AG10803 (cell line): Measurements from ENCODE around the gene HAGH.

Experiments
- DNase-seq: peaks from one replicate; pipeline ENCODE4 v3.0.0; 2010; ENCODE audit warnings: low read depth
- H3K4me3 ChIP-seq: 2 replicates; pipeline ENCODE4 v1.5.1; 2011; ENCODE audit warnings: mild to moderate bottlenecking, low read length, control low read depth
- CTCF ChIP-seq: conservative IDR thresholded peaks from 2 replicates; pipeline ENCODE4 v1.5.1; 2011; ENCODE audit warnings: mild to moderate bottlenecking, low read length, control low read depth, inconsistent platforms

HAGH gene

DNA sequence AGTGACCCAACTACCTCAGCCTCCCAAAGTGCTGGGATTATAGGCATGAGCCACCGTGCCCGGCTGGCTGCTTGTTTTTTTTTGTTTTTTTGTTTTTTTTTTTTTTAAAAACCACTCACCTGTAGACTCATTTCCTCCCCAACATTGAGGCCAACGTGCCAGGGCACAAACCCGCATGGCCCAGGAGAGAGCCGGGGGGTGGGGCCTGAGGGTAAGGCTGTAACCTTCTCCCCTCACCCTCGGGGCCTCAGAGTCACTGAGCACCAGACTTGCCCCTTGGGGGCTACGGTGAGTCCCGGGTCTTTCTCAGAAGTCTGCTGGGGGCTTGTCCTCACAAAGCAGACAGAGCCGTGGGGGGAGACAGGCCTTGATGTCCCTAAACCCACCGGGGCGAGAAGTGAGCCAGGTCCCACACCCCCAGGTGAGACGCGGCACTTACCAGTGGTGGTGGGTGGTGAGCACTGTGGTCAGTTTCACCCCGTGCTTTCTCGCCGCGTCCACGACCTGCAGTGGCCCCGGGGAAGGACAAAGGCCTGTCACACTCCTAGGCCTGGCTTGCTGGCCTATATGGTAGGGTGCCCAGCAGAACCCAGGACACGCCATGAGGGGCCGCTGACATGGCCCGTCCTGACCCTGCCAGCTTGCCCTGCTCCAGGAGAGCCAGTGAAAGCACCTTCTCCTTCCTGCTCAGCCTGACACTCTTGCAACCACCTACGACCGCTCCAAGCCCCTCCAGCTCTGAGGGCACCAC, 4.6 kb downstream of the HAGH start:
- H3K4me3 ChIP-seq, result no peak overlapping the region
- no peak for TF ChIP-seq CTCF
- DNase-seq, result no peak

DNA sequence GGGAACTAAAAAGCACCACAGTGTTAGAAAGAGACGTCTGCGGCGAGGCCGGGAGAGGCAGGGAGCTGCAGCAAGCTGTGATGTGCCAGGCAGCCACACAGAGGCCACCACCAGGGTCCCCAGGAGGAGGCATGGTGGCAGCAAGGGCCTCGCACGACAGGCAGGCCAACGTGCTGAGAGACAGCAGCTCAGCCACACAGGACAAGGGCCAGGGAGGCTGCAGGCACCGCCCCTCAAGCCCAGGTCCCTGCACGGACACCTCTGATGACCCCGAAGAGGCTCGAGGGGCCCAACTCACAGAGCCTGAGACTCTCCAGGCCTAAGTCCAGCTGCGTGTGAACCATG, 5.7 kb downstream of the HAGH start:
- no peak overlapping the region for H3K4me3 ChIP-seq
- TF ChIP-seq CTCF, result no peak
- no peak for DNase-seq

DNA sequence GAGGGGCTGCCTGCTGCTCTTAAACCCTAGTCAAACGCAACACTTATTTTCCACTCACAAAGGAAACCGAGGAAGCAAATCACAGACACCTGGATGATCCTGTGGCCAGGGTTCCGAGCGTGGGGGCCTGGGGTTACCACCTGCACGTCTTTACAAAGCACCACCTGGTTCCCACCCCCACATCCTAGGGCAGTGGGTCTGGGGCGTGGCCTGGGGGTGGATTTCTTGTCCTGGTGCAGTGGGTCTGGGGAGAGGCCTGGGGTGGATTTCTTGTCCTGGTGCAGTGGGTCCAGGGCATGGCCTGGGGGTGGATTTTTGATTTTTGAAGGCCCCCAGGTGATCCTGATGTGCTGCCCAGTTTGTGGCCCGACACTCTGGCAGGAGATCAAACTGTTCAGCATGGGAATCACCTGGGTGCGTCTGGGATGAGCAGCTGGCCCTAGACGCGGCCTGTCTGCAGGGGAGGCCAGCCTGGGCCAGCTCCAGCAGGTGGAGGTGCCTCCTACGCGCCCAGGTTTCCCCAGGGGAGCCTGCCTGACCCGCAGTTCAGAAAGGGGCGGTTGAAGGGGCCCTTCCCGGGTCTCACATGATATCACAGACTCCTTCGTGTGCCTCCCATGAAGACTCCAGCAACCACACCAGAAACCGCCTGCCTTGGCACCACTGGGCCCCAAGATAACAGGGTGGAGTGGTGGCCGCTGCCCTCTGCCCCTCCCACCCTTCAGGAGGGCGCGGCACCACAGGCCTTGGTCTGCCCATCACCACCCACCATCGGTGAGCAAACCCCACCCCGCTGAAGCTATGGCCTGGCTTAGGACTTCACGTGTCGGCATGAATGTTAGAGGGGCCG, 6.3 kb downstream of the HAGH start:
- no peak for DNase-seq
- TF ChIP-seq CTCF, result no peak
- H3K4me3 ChIP-seq, result no peak overlapping the region

DNA sequence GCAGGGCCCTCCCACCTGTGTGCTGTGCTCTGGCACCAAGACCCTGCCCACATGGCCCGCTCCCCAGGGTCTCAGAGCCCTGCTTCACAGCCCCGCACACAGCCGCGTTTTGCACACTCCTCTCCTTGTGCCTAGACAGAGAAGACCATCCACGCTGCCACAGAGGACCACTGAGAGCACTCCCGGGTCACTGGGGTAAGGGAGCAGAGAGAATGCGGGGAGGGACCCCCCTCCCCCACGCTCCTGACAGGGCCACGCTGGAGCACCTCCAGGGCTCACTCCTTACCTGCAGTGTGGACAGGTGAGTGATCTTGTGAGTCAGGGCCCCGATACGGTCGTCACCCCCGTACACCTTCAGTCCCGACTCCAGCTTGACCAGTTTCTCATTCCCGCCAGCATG, 7.0 kb downstream of the HAGH start:
- H3K4me3 ChIP-seq, result no peak overlapping the region
- no peak for DNase-seq
- no peak for TF ChIP-seq CTCF

DNA sequence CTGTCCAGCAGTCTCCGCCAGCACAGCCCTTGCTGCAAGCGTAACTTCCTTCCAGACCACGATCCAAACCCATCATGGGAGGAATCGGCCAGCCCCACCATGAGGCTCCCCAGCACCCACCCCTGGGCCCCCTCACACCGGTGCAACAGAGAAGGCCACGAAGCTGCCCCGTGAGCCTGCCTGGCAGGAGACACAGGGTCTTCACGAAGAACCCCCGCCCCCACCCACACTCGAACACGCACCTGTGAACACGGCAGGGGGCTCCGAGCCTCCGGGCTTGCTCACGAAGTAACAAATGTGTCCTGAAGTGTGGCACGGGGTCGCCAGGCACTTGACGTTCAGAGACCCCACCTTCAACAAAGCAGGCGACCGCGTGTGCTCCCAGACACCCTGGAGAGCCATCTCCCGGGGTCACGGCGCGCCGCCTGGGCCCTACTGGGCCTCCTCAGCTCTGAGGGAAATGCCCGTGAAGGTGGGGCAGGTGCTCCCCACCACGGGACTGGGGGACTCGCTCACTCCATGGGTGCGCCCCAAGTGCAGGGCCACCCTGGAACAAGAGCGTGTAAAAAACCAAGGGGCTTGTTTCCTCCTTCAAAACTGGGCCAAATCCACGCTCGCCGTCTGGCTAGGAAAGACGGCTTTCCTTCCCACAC, 7.6 kb downstream of the HAGH start:
- no peak for DNase-seq
- TF ChIP-seq CTCF, result no peak
- H3K4me3 ChIP-seq, result no peak overlapping the region

DNA sequence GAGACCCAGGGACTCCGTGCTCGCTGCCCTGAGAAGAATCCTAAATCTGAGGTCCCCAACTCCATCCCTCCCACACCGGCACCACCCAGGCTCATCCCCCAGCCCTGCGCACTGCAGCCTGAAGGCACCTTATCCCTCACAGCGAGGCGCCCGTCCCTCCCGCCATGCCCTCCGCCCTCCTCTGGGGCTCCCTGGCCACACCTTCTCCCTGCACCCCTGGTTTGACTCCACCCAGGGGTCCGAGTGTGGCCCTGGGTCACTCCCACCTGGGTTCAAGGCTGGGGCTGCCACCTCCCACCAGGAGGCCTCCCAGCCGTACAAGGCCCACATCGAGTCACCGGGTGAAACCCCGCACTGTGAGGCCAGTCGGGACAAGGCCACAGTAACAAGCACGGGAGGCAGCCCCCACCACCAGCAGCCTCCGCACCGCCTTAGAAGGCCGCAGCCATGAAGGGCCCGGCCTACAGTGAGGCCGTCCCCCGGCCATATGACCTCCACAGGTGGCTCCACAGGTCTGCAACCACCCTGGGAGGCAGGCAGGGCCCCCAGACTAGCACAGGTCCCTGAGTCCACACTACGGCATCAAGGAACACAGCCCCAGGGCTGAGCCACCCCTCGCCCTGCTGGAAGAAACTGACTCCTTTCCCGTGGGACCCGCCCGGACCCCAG, 8.3 kb downstream of the HAGH start:
- DNase-seq, result no peak
- H3K4me3 ChIP-seq, result no peak overlapping the region
- TF ChIP-seq CTCF, result no peak
